Vagina (tissue), 2 donors: Measurements from ENCODE around the gene CDKN2D.

ENCODE experiments used
- CTCF ChIP-seq, 3 experiments: fragments of 450-650 bp in 2 of 3; fragments of 200-600 bp in 1 of 3; sonication (generic) in 1 of 3; IDR thresholded peaks; one replicate each; pipeline ENCODE4 v1.5.1; 2017 to 2019; ENCODE audit warnings: antibody characterized with exemption in 3 of 3, mild to moderate bottlenecking in 2 of 3, moderate library complexity in 2 of 3
- POLR2A ChIP-seq, 2 donors: fragments of 450-650 bp; IDR thresholded peaks; one replicate each; pipeline ENCODE4 v1.6.1; 2017; ENCODE audit warnings: antibody characterized with exemption in 2 of 2, mild to moderate bottlenecking in 2 of 2, moderate library complexity in 2 of 2

DNA sequence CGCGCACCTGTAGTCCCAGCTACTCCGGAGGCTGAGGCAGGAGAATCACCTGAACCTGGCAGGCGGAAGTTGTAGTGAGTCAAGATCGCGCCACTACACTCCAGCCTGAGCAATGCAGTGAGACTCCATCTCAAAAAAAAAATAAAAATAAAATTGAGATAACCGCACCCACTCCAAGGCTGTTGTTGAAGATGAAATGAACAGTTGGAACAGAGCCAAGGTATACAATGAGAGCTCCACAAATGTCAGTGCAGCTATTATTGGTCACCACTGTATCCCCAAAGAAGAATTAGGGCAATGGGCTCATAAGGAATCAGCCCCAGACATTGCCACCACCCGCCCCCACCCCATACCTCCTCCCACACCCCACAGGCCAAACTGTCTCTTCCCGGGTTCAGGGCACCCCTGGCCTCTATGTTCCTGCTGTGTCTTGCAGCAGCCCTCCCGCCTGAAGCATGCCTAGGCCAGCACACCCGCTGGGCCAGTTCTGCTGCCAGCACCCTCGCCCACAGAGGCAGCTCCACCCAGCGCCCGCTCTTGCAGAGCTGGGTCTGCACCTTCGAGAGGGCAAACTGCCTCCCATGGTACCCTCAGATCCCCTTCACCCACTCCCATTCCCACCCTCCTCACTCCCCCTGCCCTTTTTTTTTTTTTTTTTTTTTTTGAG, 48.0 kb downstream of the CDKN2D start:
- TF ChIP-seq POLR2A (IDR thresholded peaks at IDR 0.05) (no peak), CTCF (IDR thresholded peaks at IDR 0.05) (no peak)
